H1 (cell line): ENCODE results near the gene ATP6V1C2. TPM values are rescaled to one million over a fixed set of nuclear protein-coding genes. Genes with fewer than 3 reads are reported as not detected.

Source experiments
- POLR2AphosphoS5 ChIP-seq: IDR thresholded peaks from 2 replicates; pipeline ENCODE4 v1.6.1; 2011; ENCODE audit warnings: low read depth, low read length
- ZNF274 ChIP-seq: IDR thresholded peaks from 2 replicates; pipeline ENCODE4 v1.7.0; 2012; ENCODE audit warnings: low read length, borderline replicate concordance; ENCODE audit errors: extremely low read depth
- polyA plus RNA-seq, 7 experiments: library from polyadenylated mRNA; depleted of rRNA in 3 of 7; stranded (reverse) in 5 of 7; unstranded in 2 of 7; fragments of >200 nt in 5 of 7; fragments of 200-250 nt in 2 of 7; gene quantifications; 1 replicate in 5 of 7; 2 replicates in 1 of 7; 4 replicates in 1 of 7; pipeline versions ENCODE4 v1.2.1 to v1.2.3, GENCODE V29; 2011 to 2013; ENCODE audit warnings: missing spikeins in 2 of 7, mixed read lengths in 2 of 7
- total RNA-seq: library from RNA; stranded (reverse); fragmentation: NEBNext Ultra II Directional; extraction: Animal tissue kit (Norgen Biotek cat#: 25700); gene quantifications from 2 replicates; pipeline ENCODE4 v1.2.1, GENCODE V29; 2021
- TF ChIP-seq, protein P1 (sequence below): fragments of 300-600 bp; sonication (generic); IDR thresholded peaks from 2 replicates; pipeline ENCODE4 v1.7.1; 2012; ENCODE audit warnings: low read length, moderate library complexity, mild to moderate bottlenecking, inconsistent platforms; ENCODE audit not compliant: insufficient replicate concordance

The ATP6V1C2 gene
- total and polyA plus RNA-seq, 2 of the 8 experiments (the other 6 are each of a cell fraction or from before 2014, with no cell fraction given), result 0.29 to 0.74 TPM

DNA sequence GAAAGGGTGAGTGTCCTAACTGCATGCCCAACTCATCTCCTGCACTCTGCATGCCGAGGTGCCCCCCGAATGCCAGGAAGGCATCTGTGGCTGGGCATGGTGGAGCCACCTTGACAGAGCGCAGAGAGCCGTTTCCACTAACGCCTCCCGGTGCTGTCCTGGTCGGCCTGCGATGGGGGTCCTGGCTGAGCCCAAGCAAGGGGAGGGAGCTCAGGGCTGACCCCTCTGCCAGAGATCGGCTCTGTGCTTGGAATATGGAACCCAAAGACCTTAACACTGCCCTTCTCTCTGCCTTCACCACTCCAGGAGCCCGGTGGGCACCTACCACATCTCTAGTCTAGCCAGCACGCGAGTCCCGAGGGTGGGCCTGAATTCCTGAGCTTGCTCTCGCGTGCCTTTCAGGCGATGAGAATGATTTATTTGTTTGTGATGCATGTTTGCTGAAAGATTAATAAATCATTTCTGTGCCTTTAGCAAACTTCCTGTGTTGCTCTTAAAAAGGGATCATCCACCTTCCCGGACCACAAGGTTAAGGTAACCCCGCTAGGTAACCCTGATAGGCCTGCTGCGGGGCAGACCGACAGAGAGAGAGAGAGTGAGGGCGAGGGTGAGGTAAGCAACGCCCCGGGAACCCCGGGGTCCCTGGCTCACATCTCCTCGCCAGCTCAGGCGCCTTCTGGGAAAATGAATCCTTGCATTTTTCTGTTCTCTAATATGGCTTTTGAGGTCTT, 55.8 kb downstream of the ATP6V1C2 start (continued):
- TF ChIP-seq, protein P1, sequence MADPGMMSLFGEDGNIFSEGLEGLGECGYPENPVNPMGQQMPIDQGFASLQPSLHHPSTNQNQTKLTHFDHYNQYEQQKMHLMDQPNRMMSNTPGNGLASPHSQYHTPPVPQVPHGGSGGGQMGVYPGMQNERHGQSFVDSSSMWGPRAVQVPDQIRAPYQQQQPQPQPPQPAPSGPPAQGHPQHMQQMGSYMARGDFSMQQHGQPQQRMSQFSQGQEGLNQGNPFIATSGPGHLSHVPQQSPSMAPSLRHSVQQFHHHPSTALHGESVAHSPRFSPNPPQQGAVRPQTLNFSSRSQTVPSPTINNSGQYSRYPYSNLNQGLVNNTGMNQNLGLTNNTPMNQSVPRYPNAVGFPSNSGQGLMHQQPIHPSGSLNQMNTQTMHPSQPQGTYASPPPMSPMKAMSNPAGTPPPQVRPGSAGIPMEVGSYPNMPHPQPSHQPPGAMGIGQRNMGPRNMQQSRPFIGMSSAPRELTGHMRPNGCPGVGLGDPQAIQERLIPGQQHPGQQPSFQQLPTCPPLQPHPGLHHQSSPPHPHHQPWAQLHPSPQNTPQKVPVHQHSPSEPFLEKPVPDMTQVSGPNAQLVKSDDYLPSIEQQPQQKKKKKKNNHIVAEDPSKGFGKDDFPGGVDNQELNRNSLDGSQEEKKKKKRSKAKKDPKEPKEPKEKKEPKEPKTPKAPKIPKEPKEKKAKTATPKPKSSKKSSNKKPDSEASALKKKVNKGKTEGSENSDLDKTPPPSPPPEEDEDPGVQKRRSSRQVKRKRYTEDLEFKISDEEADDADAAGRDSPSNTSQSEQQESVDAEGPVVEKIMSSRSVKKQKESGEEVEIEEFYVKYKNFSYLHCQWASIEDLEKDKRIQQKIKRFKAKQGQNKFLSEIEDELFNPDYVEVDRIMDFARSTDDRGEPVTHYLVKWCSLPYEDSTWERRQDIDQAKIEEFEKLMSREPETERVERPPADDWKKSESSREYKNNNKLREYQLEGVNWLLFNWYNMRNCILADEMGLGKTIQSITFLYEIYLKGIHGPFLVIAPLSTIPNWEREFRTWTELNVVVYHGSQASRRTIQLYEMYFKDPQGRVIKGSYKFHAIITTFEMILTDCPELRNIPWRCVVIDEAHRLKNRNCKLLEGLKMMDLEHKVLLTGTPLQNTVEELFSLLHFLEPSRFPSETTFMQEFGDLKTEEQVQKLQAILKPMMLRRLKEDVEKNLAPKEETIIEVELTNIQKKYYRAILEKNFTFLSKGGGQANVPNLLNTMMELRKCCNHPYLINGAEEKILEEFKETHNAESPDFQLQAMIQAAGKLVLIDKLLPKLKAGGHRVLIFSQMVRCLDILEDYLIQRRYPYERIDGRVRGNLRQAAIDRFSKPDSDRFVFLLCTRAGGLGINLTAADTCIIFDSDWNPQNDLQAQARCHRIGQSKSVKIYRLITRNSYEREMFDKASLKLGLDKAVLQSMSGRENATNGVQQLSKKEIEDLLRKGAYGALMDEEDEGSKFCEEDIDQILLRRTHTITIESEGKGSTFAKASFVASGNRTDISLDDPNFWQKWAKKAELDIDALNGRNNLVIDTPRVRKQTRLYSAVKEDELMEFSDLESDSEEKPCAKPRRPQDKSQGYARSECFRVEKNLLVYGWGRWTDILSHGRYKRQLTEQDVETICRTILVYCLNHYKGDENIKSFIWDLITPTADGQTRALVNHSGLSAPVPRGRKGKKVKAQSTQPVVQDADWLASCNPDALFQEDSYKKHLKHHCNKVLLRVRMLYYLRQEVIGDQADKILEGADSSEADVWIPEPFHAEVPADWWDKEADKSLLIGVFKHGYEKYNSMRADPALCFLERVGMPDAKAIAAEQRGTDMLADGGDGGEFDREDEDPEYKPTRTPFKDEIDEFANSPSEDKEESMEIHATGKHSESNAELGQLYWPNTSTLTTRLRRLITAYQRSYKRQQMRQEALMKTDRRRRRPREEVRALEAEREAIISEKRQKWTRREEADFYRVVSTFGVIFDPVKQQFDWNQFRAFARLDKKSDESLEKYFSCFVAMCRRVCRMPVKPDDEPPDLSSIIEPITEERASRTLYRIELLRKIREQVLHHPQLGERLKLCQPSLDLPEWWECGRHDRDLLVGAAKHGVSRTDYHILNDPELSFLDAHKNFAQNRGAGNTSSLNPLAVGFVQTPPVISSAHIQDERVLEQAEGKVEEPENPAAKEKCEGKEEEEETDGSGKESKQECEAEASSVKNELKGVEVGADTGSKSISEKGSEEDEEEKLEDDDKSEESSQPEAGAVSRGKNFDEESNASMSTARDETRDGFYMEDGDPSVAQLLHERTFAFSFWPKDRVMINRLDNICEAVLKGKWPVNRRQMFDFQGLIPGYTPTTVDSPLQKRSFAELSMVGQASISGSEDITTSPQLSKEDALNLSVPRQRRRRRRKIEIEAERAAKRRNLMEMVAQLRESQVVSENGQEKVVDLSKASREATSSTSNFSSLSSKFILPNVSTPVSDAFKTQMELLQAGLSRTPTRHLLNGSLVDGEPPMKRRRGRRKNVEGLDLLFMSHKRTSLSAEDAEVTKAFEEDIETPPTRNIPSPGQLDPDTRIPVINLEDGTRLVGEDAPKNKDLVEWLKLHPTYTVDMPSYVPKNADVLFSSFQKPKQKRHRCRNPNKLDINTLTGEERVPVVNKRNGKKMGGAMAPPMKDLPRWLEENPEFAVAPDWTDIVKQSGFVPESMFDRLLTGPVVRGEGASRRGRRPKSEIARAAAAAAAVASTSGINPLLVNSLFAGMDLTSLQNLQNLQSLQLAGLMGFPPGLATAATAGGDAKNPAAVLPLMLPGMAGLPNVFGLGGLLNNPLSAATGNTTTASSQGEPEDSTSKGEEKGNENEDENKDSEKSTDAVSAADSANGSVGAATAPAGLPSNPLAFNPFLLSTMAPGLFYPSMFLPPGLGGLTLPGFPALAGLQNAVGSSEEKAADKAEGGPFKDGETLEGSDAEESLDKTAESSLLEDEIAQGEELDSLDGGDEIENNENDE, result no peak
- TF ChIP-seq POLR2AphosphoS5 (no peak; the same call in 1 of the 2 replicates), ZNF274 (no peak)
